Activated T-helper 17 cell treated with anti-CD3 and anti-CD28 coated beads, Interleukin-2, amount 50 U/mL, for 72 hours (primary cell): ENCODE results near the gene PDE4D. TPM values are rescaled to one million over a fixed set of nuclear protein-coding genes. Genes with fewer than 3 reads are reported as not detected.
"Not testable (repeated sequence)": the region's sequence is repeated elsewhere in the genome, so short reads cannot be mapped to it uniquely, and the experiment has no call there.

ENCODE experiments used
- ATAC-seq: fragments of 150-1000 bp; cut with Tn5 transposase; replicated peaks from 2 replicates; pipeline ENCODE4 v1.10.0; 2021; ENCODE audit warnings: mild to moderate bottlenecking, moderate library complexity
- H3K27ac Mint-ChIP-seq: one replicate; pipeline ENCODE4 v1.8.0; 2022; ENCODE audit warnings: mixed read lengths
- H3K27me3 Mint-ChIP-seq: one replicate; pipeline ENCODE4 v1.8.0; 2022; ENCODE audit warnings: mixed read lengths
- H3K36me3 Mint-ChIP-seq: one replicate; pipeline ENCODE4 v1.8.0; 2022; ENCODE audit warnings: low read depth, mild to moderate bottlenecking, mixed read lengths
- H3K4me1 Mint-ChIP-seq: one replicate; pipeline ENCODE4 v1.8.0; 2022; ENCODE audit warnings: mixed read lengths
- H3K4me3 Mint-ChIP-seq: one replicate; pipeline ENCODE4 v1.8.0; 2022; ENCODE audit warnings: mild to moderate bottlenecking, mixed read lengths
- H3K9me3 Mint-ChIP-seq: one replicate; pipeline ENCODE4 v1.8.0; 2022; ENCODE audit warnings: mixed read lengths
- total RNA-seq, 2 donors: library from RNA; stranded (reverse); gene quantifications; one replicate each; pipeline ENCODE4 v1.2.3, GENCODE V29; 2022

Gene PDE4D
- total RNA-seq, 2 donors from 2014 or later: 68.9 to 125 TPM

DNA sequence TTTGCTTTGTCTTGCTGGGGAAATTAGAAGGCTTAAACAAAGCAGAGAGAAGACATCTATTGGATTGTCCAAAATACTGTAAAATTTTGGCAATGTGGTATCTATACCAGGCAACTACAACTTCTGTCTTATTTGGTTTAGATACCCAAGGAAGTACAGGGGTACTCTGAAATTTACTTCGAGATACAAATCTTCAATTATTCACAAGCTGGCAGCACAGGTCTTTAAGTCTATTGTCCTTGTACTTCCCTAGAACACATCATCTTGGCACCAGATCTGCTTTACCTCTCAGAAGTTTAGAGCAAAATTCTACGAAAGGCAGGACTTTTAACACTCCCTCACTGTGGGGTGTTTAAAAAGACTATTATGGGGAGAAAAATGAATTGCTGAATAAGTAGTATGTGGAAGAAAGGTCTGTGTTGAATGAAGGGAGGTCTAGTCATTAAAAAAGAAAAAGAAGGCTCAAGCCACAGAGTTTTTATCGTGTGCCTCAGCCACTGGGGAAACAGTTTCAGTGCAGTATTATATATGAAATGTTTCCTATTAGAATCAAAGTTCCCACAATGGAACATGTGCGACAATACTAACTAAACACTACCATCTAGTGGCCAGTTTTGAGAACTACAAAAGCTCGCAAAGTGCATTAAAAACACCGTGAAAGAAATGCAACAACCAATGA is 93.7 kb downstream of the PDE4D start:
- Mint-ChIP-seq H3K27ac (no peak overlapping the region), H3K4me3 (no peak overlapping the region)

DNA sequence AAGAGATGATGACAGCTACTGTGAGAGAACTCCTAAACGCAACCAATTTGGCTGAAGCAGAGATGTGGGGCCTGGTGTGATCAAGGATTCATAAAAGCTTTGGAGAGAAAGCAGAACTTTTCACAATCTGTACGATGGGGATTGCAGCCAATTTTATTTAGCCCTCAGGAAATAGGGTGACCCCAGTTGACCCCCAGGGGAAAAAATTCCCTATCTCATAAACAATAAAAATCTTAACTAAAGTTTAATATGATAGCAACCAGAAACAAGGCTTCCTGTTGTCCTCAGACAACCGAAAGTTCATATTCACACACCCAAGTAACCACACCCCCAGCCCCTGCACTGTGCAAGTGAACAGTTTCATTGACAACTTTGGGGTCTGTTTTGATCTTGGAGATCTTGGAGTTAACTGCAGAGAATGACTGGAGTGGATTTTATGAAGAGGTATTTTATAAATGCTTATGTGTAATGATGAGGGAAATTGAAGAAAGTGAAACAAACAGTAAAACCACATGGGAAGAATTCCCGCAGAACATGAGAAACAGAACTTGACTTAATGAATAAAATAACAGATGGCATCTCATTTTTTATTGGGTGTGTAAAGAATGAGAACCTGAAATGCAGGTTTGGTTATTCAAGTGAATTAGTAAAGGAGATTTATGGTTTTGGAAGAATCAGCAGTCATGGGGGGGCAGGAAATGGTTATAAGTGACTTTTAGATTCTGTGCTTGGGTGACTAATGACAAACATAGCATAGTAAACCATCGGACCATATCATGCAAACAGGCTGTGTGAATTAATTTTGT is 94.5 kb downstream of the PDE4D start:
- H3K4me3 Mint-ChIP-seq: no peak overlapping the region
- peak; percentile 77 for ATAC-seq
- H3K27ac Mint-ChIP-seq: no peak overlapping the region
- peaks cover 2% of the 10 kb centered on the region for H3K4me1 Mint-ChIP-seq
- H3K9me3 Mint-ChIP-seq: no peaks in the 10 kb centered on the region
- H3K27me3 Mint-ChIP-seq: peaks cover 7% of the 10 kb centered on the region
- H3K36me3 Mint-ChIP-seq: no peaks in the 10 kb centered on the region

More for the DNA sequence above, 93.7 kb downstream of the PDE4D start:
- H3K9me3 Mint-ChIP-seq: no peaks in the 10 kb centered on the region
- H3K4me1 Mint-ChIP-seq: no peaks in the 10 kb centered on the region
- no peaks in the 10 kb centered on the region for H3K36me3 Mint-ChIP-seq
- ATAC-seq: peak; percentile 66
- peaks cover 7% of the 10 kb centered on the region for H3K27me3 Mint-ChIP-seq

- no peak for ATAC-seq
- Mint-ChIP-seq H3K9me3 (no peaks in the 10 kb centered on the region), H3K27me3 (peaks cover 13% of the 10 kb centered on the region), H3K4me1 (peaks cover 6% of the 10 kb centered on the region), H3K27ac (no peak overlapping the region), H3K4me3 (no peak overlapping the region), H3K36me3 (no peaks in the 10 kb centered on the region)
These were observed 98.4 kb downstream of the PDE4D start for GRCh38 chr5:59795141-59795540.

- H3K36me3 Mint-ChIP-seq: no peaks in the 10 kb centered on the region
- no peak for ATAC-seq
- H3K27ac Mint-ChIP-seq: no peak overlapping the region
- no peak overlapping the region for H3K4me3 Mint-ChIP-seq
- no peaks in the 10 kb centered on the region for H3K9me3 Mint-ChIP-seq
- H3K27me3 Mint-ChIP-seq: peaks cover 17% of the 10 kb centered on the region
- peaks cover 6% of the 10 kb centered on the region for H3K4me1 Mint-ChIP-seq
These were observed 100.4 kb downstream of the PDE4D start for GRCh38 chr5:59792983-59793585.

GRCh38 chr5:59791617-59792016 is 101.9 kb downstream of the PDE4D start:
- Mint-ChIP-seq H3K9me3 (no peaks in the 10 kb centered on the region), H3K36me3 (no peaks in the 10 kb centered on the region), H3K4me3 (no peak overlapping the region), H3K27me3 (peaks cover 24% of the 10 kb centered on the region), H3K27ac (no peak overlapping the region), H3K4me1 (peaks cover 6% of the 10 kb centered on the region)
- no peak for ATAC-seq

- Mint-ChIP-seq H3K27ac (peak overlapping the region; percentile 84), H3K36me3 (no peaks in the 10 kb centered on the region), H3K9me3 (no peaks in the 10 kb centered on the region), H3K4me3 (peak overlapping the region; percentile 60), H3K27me3 (peaks cover 28% of the 10 kb centered on the region), H3K4me1 (peaks cover 6% of the 10 kb centered on the region)
- ATAC-seq: peak; percentile 33
These were observed 102.6 kb downstream of the PDE4D start for GRCh38 chr5:59790776-59791475.

- Mint-ChIP-seq H3K27me3 (peaks cover 28% of the 10 kb centered on the region), H3K36me3 (no peaks in the 10 kb centered on the region), H3K9me3 (no peaks in the 10 kb centered on the region), H3K27ac (peak overlapping the region; percentile 84), H3K4me1 (peaks cover 6% of the 10 kb centered on the region), H3K4me3 (peak overlapping the region; percentile 60)
- peak; percentile 93 for ATAC-seq
These were observed 103.2 kb downstream of the PDE4D start for GRCh38 chr5:59790376-59790775.

DNA sequence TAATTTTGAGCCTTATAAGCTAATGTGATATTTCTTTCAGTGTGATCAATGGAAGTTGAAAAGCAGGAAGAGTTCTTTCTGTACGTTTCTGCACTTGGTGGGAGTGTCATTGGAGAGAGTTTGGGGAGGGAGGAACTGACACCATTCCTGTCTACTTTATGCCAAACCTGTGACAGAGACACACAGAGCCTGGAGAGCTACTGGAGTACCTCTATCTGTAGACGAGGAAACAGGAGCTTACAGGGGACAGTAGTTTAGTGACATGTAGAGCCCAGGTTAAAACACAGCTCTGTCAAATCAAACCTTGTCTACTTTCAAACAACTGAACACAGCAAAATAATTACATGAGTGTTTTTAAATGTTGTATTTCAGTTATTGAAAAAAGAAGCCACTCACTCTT is 103.6 kb downstream of the PDE4D start:
- H3K4me1 Mint-ChIP-seq: peaks cover 6% of the 10 kb centered on the region
- H3K9me3 Mint-ChIP-seq: no peaks in the 10 kb centered on the region
- no peaks in the 10 kb centered on the region for H3K36me3 Mint-ChIP-seq
- peak overlapping the region; percentile 60 for H3K4me3 Mint-ChIP-seq
- H3K27ac Mint-ChIP-seq: peak overlapping the region; percentile 84
- H3K27me3 Mint-ChIP-seq: peaks cover 28% of the 10 kb centered on the region
- ATAC-seq: peak; percentile 37

- peak overlapping the region; percentile 84 for H3K27ac Mint-ChIP-seq
These were observed 104.3 kb downstream of the PDE4D start for GRCh38 chr5:59789197-59789596.

GRCh38 chr5:59786334-59786805 is 107.2 kb downstream of the PDE4D start:
- no peak overlapping the region for H3K27ac Mint-ChIP-seq
- H3K27me3 Mint-ChIP-seq: peaks cover 15% of the 10 kb centered on the region
- no peak for ATAC-seq
- H3K4me3 Mint-ChIP-seq: no peak overlapping the region
- no peaks in the 10 kb centered on the region for H3K4me1 Mint-ChIP-seq
- no peaks in the 10 kb centered on the region for H3K36me3 Mint-ChIP-seq
- no peaks in the 10 kb centered on the region for H3K9me3 Mint-ChIP-seq

More at GRCh38 chr5:59789197-59789596, 104.3 kb downstream of the PDE4D start:
- Mint-ChIP-seq H3K4me3 (no peak overlapping the region), H3K27me3 (peaks cover 28% of the 10 kb centered on the region), H3K36me3 (no peaks in the 10 kb centered on the region), H3K4me1 (peaks cover 5% of the 10 kb centered on the region), H3K9me3 (no peaks in the 10 kb centered on the region)
- ATAC-seq: no peak

- Mint-ChIP-seq H3K9me3 (no peaks in the 10 kb centered on the region), H3K27ac (no peak overlapping the region), H3K4me3 (no peak overlapping the region), H3K4me1 (no peaks in the 10 kb centered on the region), H3K36me3 (no peaks in the 10 kb centered on the region), H3K27me3 (peaks cover 15% of the 10 kb centered on the region)
- no peak for ATAC-seq
These were observed 107.7 kb downstream of the PDE4D start for GRCh38 chr5:59785676-59786333.

GRCh38 chr5:59784708-59785107 is 108.8 kb downstream of the PDE4D start:
- peaks cover 15% of the 10 kb centered on the region for H3K27me3 Mint-ChIP-seq
- not testable (repeated sequence) for H3K4me1 Mint-ChIP-seq, H3K4me3 Mint-ChIP-seq, H3K9me3 Mint-ChIP-seq, H3K27ac Mint-ChIP-seq, H3K36me3 Mint-ChIP-seq
- ATAC-seq: peak; percentile 55

- no peaks in the 10 kb centered on the region for H3K9me3 Mint-ChIP-seq
- ATAC-seq: no peak
- H3K36me3 Mint-ChIP-seq: no peaks in the 10 kb centered on the region
- H3K4me3 Mint-ChIP-seq: no peak overlapping the region
- no peak overlapping the region for H3K27ac Mint-ChIP-seq
- peaks cover 13% of the 10 kb centered on the region for H3K27me3 Mint-ChIP-seq
- no peaks in the 10 kb centered on the region for H3K4me1 Mint-ChIP-seq
These were observed 110.3 kb downstream of the PDE4D start for GRCh38 chr5:59783264-59783663.

DNA sequence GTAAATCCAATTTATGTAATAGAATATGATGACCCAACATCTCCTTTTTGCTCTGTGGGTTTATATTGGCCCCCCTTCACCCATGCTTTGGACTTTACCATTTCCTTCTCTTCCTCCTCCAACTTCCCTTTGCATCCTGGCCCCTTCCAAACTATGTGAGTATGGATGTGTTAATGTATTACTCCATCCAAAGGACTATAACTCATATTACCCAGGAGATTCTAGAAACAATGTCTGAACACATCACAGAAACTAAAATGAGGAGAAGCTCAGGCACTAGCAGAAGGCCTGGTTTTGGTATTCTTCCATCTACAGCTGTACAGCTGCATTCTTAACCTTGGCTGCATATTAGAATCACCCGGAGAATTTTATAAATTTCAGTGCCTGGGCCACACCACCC is 110.7 kb downstream of the PDE4D start:
- no peaks in the 10 kb centered on the region for H3K36me3 Mint-ChIP-seq
- H3K27me3 Mint-ChIP-seq: peaks cover 9% of the 10 kb centered on the region
- no peaks in the 10 kb centered on the region for H3K4me1 Mint-ChIP-seq
- no peak overlapping the region for H3K27ac Mint-ChIP-seq
- ATAC-seq: no peak
- H3K4me3 Mint-ChIP-seq: no peak overlapping the region
- H3K9me3 Mint-ChIP-seq: no peaks in the 10 kb centered on the region
